Stimulated activated CD4-positive, alpha-beta T cell treated with anti-CD3 and anti-CD28 coated beads, Interleukin-1b, Interleukin-23, amount 100 ng/mL, for 48 hours (primary cell): ENCODE results near the gene HS3ST3A1.
"Not testable (repeated sequence)": the region's sequence is repeated elsewhere in the genome, so short reads cannot be mapped to it uniquely, and the experiment has no call there.

Experiments
- DNase-seq: peaks from one replicate; pipeline ENCODE4 v3.0.0-alpha.2; 2020

Gene HS3ST3A1

GRCh38 chr17:13569398-13570123 is 32.2 kb downstream of the HS3ST3A1 start:
- no peak for DNase-seq

- DNase-seq: no peak
Measured at GRCh38 chr17:13568582-13569397, 32.9 kb downstream of the HS3ST3A1 start.

DNA sequence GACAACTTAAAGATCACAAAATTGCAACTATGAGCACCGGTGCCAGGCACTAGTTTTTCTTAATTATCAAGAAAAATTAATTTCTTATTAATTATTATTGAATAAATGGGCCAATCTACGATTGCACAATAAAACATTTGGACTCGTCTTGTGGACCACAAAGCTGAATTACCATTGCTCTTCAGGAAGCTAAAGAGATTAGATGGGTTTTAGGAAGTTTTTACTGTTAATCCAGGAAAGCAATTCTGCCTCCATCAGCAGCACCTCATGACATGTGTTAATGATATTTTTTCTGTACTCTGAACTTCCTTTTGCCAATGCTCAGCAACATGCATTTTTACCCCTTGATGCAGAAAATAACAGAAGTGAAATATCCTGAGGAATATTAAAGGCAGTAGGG is 37.9 kb downstream of the HS3ST3A1 start:
- DNase-seq: no peak

- DNase-seq: no peak
Measured at GRCh38 chr17:13562271-13562800, 39.4 kb downstream of the HS3ST3A1 start.

DNA sequence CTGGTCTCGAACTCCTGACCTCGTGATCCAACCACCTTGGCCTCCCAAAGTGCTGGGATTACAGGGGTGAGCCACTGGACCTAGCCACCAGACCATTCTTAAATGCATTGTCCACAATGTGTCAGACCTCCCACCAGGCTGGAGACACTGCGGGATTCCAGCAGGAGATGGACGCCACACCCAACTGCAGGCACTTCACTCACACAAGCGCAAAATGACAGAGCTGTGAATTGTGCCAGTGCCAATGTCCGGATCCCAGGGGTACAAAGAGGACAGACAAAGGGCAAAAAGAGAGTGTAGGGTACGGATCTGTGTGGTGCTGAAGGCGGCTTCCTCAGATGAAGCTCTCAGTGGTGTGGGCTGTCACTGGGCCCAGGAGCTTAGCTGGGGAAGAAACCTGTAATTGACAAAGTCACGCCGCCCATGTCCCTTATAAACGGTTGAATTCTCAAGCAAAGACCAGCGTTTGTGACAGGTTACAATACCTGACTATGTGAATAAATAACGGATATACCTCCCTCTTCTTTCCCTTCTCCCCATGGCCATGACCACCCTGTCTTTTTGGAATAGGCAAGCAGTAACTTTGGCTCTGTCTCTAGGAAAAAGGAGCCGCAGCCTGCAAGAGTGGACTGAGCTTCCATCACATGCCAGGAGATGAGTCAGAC is 40.0 kb downstream of the HS3ST3A1 start:
- no peak for DNase-seq

GRCh38 chr17:13560935-13561334 is 40.8 kb downstream of the HS3ST3A1 start:
- no peak for DNase-seq

DNA sequence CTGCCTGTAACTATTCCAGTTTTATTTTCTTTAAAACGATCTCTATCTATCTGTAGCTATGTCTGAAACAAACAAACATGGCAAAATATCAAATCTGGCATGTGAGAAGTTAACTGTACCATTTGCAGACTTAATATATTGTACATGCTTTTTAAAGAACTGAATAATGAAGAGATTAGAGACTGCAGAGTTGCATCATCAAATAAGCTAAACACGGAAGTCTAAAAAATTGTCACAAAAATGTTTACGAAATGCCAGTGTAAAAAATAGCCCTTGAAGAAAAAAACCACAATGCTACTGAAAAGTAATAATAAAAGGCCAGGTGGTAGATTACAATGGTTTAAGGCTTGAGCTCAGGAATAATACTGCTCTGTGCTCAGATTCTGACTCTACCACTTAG is 43.1 kb downstream of the HS3ST3A1 start:
- no peak for DNase-seq

GRCh38 chr17:13557077-13557476 is 44.7 kb downstream of the HS3ST3A1 start:
- DNase-seq: no peak

DNA sequence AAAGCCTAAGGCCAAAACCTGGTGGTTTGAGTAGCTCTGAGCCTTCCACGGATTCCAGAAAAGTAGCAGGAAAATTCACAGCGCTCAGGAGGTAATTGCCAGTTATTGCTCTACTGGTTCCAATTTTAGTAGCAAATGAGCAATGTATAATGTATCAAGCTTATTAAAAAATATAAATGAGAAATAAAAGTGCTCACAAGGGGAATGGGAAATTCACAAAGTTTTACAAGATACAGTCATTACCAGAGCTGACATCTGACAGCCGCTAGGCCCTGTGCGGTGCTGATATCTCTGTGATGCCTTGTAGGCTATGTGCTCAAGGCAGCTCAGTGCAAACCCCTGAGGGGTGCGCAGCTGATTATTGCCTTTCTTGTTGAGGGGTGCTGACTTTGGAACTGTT is 47.5 kb downstream of the HS3ST3A1 start:
- no peak for DNase-seq

DNA sequence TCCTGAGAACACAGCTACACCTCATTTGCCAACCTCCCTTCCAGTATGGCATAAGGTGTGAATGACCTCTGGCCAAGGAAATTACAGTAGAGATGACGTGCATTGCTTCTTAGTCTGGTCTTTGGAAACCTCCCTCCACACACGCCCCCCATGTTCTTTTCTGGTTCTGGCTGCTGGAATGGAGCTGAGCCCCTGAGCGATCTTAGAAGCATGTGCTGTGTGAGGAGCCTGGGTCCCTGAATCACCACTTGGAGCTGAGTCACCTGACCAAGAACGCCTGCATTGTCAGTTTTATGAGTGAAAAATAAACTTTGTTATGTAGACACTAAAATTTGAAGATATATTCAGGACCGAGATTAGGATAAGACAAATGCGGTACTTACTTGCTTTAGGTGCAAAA is 51.4 kb downstream of the HS3ST3A1 start:
- no peak for DNase-seq

DNA sequence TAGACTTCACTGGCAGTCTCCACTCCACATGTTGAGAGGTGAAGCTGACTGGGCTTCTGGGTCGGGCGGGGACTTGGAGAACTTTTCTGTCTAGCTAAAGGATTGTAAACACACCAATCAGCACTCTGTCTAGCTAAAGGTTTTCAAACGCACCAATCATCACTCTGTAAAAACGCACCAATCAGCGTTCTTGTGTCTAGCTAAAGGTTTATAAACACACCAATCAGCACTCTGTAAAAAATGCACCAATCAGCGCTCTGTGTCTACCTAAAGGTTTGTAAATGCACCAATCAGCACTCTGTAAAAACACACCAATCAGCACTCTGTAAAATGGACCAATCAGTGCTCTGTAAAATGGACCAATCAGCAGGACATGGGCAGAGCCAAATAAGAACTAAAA is 53.2 kb downstream of the HS3ST3A1 start:
- DNase-seq: not testable (repeated sequence)

GRCh38 chr17:13546851-13547250 is 54.9 kb downstream of the HS3ST3A1 start:
- DNase-seq: no peak

DNA sequence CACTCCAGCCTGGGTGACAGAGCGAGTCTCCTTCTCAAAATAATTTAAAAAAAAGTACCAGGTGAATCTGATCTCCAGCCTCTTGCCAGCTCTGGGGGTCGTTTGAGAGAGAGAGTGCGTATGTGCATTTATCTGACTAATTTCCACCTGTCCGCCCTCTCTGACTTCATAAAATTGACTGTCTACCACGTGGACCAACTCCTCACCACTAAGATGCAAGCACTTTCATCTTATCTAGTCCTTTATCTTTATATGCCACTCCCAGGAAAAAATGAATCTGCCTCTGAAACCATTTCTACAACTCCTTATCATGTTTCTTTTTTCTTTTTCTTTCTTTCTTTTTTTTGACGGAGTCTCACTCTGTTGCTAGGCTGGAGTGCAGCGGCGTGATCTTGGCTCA is 55.8 kb downstream of the HS3ST3A1 start:
- DNase-seq: no peak

DNA sequence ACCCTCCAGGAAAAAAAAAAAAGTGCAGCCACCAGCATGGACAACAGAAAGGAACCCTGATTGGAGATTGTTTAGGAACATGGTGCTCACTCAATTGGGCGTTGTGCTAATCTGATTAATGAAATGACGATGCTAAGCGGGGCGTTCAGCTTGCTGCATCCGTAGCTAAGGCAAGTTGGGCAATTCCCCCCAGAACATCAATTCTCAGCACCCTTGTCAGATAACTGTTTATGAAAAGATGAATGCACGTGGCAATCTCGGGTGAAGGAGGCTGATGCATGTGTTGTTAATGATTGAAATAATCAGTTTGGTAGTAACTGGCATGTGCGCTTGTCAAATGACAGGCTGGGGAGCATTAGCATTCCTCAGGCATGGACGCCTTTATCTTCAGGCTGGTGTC is 57.0 kb downstream of the HS3ST3A1 start:
- no peak for DNase-seq

DNA sequence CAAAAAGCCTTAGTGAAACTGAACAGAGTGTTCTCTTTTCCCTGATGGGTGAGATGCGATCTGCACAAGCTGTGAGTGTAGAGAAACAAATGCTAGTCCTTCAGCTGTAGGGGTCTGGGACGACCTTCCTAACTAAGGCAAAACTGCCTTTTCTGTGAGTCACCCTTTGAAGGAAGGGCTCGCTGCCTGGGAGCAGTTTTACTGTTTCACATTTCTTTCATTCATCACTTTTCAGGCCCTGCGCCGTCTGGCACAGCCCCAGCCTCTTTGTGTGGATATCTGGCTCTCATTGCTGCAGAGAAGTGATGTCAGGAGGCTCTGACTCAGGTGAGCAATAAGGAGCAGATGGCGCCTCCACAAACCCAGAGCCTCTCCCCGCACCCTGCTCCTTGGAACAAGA is 57.4 kb downstream of the HS3ST3A1 start:
- DNase-seq: no peak

DNA sequence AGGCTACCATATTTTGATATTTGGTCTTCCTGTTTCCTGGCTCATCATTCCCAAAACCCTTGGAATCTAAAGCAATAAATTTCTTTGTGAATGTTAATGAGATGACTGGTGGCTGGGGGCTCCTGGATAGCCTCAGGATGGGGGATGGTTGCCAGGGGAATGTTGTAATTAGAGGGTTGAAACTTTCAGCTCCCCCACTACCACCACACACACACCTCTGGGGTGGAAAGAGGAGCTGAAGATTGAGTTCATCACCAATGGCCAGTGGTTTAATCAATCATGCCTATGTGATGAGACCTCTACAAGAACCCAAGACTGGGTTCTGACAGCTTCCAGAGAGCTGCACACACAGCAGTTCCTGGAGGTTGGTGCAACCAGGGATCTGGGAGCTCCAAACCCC is 59.1 kb downstream of the HS3ST3A1 start:
- DNase-seq: no peak

DNA sequence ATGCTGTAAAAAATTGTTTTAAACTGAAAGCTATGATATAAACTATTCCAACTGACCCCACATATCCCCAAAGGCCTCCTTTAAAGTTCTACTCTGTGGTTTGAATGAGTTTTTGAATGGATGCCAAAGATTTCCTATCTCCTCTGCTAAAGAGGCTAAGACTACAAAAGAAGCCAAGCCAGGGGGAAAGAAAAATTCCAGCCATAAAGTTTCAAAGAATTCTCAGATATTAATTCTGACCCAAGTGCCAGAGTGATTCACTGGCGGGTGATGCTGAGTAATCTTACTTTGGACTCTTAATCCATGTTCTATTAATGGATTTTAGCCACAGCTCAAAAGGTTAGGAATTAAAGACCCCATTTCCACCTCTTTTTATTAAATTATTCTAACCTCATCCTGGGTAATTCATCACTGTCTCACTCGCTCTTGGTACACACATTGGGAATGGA is 60.7 kb downstream of the HS3ST3A1 start:
- no peak for DNase-seq

DNA sequence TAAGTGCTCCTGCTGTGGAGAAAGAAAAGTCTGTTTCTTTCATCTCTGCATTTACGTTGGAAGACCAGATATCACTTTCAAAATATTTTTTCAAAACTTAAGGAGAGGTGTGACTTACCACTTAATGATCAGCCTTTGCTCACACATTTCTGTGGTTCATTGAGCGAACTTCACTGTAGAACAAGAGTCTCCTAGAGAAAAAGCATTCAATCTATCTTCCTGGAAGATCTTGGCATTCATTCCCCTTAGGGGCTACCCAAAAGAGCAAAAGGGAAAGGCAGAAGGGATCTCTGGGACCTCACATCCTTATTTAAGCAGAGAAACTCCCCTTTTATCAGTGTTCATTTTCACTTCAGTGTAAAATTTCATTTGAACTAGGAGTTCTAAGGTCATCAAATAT is 61.2 kb downstream of the HS3ST3A1 start:
- no peak for DNase-seq

- DNase-seq: no peak
Measured at GRCh38 chr17:13539421-13539820, 62.3 kb downstream of the HS3ST3A1 start.

- DNase-seq: no peak
Measured at GRCh38 chr17:13538841-13539411, 62.8 kb downstream of the HS3ST3A1 start.

- DNase-seq: no peak
Measured at GRCh38 chr17:13537871-13538643, 63.7 kb downstream of the HS3ST3A1 start.

GRCh38 chr17:13537167-13537731 is 64.5 kb downstream of the HS3ST3A1 start:
- no peak for DNase-seq
